GM12872 (cell line): ENCODE data around the gene ARID1B.

Experiments
- TF ChIP-seq, protein P1 (sequence below): IDR thresholded peaks from 3 replicates; pipeline ENCODE4 v1.5.1; 2011; ENCODE audit warnings: low read depth, mild to moderate bottlenecking, low read length, moderate library complexity; ENCODE audit not compliant: insufficient read depth

The ARID1B gene

DNA sequence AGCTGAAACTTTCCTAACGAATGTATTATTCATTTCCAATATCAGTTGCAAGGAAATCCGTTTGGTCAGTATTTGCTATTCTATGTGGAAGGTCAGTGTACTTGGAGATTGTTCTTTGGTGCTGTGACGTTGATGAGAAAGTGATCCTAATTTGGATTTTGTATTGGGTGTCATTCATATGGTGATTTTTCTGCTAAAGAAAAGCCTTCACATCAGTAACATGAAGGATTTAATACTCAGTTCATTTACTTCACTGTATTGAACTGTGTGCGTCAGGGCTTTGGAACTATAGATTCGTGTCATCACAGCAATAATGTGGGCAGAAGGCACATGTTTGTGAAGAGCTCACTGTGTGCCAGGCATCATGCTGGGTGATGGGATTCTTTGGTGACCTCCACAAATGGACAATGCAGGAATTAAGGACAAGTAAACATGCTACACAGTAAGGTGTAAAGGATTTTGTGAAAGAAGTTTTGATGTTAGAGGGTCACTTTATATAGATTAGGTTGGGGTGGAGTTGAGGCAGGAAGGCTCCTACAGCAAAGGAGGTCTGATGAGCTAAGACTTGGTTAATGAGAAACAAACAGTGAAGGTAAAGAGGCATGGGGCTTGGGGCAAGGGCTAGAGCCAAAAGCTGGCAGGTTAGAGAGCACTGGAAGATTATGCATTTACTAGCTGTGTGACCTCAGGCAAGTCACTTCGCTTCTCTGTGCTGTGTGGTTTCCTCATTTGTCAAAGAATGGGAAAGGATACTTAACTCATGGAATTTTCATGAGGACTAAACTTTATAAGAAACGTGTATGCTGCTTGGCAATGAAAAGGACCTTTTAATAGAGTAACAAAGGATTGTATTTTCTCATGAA, 12.1 kb downstream of the ARID1B start:
- TF ChIP-seq, protein P1, sequence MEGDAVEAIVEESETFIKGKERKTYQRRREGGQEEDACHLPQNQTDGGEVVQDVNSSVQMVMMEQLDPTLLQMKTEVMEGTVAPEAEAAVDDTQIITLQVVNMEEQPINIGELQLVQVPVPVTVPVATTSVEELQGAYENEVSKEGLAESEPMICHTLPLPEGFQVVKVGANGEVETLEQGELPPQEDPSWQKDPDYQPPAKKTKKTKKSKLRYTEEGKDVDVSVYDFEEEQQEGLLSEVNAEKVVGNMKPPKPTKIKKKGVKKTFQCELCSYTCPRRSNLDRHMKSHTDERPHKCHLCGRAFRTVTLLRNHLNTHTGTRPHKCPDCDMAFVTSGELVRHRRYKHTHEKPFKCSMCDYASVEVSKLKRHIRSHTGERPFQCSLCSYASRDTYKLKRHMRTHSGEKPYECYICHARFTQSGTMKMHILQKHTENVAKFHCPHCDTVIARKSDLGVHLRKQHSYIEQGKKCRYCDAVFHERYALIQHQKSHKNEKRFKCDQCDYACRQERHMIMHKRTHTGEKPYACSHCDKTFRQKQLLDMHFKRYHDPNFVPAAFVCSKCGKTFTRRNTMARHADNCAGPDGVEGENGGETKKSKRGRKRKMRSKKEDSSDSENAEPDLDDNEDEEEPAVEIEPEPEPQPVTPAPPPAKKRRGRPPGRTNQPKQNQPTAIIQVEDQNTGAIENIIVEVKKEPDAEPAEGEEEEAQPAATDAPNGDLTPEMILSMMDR, result no peak

DNA sequence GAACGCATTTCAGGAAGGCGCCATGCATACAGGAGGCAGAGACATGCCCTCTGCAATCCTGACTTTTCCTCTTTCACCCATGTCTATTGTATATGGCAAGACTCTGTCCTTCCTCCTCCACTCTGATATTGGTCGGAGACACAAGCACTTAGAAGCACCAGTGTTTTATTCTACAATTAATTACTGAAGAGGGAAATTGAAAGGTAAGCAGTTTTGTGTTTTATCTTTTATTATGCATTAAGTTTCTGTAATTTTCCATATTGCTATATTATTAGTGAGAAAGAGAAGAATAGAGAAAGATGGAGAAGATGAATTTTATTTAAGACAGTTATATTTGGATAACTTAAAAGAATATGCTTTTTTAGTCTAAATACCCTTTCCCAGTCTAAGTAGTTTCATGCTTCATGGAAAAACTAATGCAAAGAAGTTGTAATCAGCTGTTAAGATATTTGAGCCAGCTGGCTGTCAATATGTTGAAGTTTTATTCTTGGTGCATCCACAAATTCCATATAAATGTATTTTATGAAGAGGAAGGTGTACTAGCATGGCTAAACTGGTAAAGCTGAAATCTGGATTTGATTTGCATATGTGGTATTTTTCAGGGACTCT, 13.6 kb downstream of the ARID1B start:
- TF ChIP-seq, protein P1, result no peak

DNA sequence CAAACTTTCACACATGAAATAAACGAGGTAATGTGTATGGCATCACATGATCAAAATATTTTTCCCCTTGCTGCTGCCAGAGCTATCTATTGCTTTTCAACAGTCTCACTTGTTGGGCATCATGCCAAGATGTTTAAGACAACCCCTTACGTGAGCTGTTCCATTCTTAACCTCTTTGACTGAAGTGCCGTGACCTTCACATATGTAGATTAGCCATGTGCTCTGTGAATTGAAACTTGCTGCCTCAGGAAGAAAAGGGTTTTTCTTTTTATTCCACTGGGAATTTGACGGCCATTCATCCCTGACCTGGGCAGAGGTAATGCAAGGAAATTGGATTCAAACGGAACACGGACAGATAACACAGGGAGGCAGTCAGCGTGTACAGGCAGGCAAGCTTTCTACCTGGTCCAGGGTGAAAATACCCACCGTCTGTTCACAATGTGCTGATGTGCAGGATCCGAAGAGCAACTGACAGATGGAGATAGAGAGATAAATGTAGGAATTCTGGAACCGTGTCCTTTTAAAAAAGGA, 14.2 kb downstream of the ARID1B start:
- TF ChIP-seq, protein P1, result no peak

DNA sequence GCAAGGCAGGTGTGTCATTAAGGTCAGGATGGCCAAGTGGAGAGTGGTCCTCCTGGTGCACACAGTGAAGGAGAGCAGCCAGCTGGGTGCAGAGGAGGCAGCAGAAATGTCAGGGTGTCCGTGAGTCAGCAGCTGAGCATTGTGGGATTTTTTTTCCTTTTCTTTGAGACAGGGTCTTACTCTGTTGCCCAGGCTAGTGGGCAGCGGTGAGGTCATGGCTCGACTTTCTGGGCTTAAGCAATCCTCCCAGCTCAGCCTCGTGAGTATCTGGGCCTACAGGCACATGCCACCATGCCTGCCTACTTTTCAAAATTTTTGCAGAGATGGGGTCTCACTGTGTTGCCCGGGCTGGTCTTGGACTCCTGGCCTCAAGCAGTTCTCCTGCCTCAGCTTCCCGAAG, 16.0 kb downstream of the ARID1B start:
- TF ChIP-seq, protein P1, result no peak

DNA sequence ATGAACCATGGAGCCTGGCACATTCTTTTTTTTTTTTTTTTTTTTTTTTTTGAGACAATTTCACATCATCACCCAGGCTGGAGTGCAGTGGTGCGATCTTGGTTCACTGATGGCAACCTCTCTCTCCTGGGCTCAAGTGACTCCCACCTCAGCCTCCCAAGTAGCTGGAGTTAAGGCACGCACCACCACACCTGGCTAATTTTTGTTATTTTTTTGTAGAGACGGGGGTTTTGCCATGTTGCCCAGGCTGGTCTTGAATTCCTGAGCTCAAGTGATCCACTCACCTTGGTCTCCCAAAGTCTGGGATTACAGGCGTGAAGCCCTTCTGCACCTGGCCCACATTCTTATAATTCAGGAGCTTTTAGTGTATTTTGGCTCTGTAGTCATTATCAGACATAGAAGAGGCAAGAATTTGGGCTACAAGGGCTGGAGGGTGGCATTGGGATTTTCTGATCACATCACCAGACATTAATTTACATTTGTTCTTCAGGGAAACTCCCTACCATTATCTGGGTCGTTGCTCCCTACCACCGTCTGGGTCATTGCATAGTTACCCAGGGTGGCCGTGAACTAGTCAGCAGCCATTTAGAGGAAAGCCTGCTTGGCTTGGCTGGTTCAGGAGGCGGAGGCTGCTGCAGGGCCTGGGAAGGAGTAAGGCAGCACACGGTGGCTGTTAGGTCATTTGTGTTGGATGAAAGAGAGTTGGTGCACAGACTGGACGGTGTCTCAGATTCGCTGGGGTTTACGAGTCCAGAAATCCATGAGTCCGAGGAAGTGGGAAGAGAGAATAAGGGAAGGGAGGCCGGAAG, 17.6 kb downstream of the ARID1B start:
- TF ChIP-seq, protein P1, result no peak

DNA sequence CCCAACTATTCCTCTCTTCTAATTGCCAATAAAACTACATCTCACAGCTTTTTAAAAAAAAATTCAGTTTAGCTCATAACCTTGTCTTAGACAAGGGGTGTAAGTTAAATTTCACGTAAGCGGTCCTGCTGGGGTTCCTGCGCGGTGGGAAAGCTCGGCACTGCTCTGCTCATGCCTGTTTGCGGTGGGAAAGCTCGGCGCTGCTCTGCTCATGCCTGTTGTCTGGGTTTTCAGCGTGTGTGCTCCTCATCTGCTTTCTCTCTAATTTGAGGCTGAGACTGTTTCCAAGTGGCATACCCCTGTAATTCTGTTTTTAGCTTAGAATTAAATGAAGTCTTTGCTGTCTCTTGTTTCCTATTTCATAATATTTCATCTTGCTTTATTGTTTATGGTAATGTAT, 18.6 kb downstream of the ARID1B start:
- TF ChIP-seq, protein P1, result no peak

DNA sequence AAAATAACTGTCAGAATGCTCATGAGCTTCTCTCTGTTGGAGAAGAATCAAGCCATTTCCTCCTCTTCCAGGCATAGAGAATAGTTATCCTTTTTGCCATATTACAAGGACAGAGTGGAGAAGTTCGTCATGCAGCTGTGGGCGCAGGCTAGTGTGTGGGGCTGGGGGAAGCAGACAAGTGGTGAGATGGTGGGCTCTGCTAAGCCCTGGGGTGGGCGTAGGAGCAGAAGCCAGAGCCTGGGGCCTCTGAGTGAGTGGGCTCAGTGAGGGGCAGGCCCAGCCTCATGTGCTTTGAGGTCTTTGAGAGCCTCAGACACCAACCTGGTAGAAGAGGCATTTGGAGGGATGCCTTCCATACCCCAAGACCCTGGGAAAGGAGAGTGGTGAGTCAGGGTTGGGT, 19.4 kb downstream of the ARID1B start:
- TF ChIP-seq, protein P1, result no peak
